NCI-H526 treated with DMSO at 0.1 percent for 48 hours (cell line): ENCODE measurements around the gene OR52K2.
"Not testable (repeated sequence)": the region's sequence is repeated elsewhere in the genome, so short reads cannot be mapped to it uniquely, and the experiment has no call there.

Experiments used
- DNase-seq: peaks from one replicate; lab custom pipeline; 2025; lab: John Stamatoyannopoulos, UW

The OR52K2 gene

DNA sequence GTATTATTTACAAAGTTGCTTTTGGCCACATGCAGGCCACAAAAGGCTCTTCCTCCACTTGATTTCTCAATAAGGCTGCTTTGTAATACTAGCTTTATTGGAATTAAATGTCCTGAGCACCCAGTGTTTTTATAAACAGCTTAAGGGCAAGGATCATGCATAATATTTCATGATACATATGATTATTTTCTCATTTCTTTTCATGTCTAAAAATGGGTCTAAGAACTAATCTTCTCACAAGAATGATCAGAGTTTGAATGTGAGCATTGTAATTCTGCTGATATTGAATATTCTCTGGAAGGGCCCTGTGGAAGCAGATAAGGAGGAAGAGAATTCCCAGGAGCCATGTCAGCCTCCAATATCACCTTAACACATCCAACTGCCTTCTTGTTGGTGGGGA lies at the start of gene OR52K2:
Gene OR52K2, plus strand, starts transcription at position 301 of the 400 bp plus-strand sequence. Its CDS starts 45 bp downstream, at position 346.
- DNase-seq = no peak

DNA sequence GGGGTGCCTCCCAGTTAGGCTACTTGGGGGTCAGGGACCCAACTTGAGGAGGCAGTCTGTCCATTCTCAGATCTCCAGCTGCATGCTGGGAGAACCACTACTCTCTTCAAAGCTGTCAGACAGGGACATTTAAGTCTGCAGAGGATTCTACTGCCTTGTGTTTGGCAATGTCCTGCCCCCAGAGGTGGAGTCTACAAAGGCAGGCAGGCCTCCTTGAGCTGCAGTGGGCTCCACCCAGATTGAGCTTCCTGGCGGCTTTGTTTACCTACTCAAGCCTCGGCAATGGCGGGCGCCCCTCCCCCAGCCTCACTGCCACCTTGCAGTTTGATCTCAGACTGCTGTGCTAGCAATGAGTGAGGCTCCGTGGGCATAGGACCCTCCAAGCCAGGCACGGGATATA lies 42.9 kb upstream of the OR52K2 start:
- DNase-seq = not testable (repeated sequence)

DNA sequence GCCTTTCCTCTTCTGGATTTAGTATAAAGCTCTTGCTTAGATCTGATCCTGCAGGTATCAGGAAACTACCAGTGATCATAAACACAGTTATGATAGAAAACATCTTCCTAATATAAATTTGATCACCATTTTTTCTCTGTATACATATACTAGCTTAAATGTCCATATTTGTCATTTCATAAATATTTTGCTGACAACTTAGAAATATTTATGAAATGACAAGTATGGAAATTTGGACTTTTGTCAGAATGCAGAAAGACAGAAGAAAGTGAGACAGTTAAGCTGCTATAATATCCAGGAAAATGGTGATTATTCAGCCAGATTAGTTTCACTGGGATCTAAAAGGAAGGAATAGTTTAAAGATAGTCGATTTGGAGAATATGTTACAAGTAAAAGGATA lies 32.8 kb upstream of the OR52K2 start:
- DNase-seq = no peak

DNA sequence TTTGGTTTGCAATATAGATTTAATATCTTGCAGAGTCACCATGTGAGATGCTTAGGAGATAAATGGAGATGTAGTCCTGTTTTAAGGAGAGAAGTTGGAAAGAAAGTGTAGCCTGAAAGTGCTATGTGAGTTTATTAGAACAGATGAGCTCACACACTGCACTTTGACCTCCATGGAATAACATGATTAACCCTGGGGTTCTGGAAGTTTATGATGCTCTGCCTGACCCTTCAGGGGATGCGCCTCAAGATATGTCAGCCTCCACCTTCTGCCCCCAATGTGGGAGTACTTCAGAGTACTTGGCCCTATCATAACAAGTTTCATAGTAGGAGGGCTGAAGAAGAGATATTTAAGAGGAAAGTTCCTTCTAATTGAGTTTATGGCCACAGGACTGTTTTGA lies 32.3 kb upstream of the OR52K2 start:
- DNase-seq = no peak

DNA sequence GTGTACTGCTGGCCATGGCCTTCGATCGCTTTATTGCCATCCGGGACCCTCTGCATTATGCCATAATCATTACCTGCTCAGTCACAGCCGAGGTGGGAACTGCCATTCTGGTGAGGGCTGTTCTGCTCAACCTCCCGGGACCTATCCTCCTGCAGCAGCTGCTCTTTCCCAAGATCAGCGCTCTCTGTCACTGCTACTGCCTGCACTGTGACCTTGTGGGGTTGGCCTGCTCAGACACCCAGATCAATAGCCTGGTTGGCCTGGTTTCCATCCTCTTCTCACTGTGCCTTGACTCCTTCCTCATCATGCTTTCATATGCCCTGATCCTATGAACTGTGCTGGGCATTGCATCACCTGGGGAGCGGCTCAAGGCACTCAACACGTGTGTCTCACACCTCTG lies 30.7 kb upstream of the OR52K2 start:
- DNase-seq = no peak

DNA sequence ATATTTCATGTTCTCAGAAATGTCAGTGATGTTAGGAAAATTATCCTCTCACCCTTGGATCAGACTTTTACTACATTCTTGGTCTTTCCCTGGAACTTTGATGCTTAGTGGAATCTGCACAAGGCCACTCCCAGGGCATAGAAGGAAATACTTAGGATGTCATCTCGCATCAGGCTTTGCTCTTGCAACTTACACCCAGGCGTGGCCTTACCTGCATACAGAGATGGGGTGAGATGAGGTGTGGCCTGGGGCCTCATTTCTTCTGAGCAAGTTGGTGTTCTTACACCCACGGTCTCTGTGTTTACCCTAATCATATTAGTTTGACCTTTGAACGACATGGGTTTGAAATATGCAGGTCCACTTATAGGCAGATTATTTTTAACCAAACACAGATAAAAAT lies 19.0 kb upstream of the OR52K2 start:
- no peak for DNase-seq

DNA sequence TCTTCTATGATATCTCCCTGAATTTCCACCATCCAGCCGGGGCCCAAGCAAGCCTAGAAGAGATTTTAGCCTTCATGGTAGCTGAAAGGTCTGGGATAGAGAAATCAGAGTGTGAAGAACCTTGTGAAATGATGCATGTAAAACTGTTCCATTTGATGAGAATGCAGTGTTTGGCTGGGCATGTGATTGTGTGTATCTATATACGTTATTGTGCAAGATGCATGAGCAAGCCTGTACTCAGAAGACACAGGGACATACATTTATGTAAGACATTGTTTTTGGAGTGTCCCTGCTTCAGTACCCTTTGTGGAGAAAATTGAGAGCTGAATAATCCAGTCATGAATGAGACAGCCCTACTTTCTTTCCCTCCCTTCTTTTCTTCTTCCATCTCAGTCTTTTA lies 15.2 kb upstream of the OR52K2 start:
- no peak for DNase-seq

DNA sequence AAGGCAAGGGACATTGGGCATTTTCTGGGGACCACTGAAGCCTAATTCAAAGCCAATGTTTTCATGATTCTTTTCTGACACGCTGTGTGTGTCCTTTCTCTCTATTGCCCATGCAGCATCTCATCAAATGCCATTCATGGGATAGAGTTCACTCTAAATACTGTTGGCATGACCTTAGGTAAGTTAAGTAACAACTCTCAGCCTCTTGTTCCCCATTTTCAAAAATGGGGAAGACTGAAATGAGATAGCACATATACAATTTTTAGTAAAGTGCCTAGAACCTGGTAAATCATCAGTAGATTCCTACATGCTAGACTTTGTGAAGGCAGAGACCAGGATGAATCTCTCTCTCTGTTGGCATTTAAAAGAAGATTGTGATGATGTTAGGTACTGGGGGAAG lies 12.7 kb upstream of the OR52K2 start:
- DNase-seq = no peak

DNA sequence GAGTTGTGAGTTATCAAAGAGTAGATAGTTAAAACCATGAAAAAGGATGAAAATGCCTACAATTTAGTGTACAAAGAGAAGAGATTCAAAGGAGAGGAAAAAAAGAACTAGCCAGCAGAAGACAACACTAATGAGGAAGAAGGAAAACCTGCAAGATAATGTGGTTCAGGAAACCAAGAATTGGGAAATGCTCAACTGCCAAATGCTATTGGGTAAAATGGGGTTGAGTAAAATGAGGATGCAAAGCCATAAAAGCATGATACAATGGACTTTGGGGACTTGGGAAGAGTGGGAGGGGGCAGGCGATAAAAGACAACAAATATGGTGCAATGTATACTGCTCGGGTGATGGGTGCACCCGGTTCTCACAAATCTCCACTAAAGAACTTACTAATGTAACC lies 7.6 kb upstream of the OR52K2 start:
- no peak for DNase-seq

DNA sequence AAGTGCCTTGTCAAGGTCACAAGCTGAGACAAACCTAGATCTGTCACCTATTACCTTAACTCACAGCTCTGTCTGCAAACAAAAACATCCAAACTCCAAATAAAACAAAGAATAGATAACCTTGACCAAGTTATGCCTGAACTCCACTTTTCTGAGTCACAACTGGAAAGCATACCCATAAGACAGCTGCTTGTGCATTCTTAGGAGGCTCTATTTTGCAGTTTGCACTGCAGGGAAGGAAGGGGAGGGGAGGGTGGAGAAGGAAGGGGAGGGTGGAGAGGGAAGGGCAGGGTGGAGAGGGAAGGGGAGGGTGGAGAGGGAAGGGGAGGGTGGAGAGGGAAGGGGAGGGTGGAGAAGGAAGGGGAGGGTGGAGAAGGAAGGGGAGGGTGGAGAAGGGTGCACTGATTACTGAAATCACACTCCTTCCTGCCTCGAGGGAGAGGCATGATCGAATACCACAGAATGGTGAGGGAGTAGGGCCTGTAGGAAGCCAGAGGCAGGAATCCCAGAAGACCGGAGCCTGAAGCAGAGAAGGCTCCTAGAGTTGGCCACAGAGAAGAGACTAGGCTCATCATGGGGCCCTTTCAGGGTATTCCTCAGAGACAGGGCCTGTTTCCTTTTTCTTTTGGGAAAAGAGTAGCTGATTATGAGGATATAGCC lies 5.7 kb upstream of the OR52K2 start:
- no peak for DNase-seq

DNA sequence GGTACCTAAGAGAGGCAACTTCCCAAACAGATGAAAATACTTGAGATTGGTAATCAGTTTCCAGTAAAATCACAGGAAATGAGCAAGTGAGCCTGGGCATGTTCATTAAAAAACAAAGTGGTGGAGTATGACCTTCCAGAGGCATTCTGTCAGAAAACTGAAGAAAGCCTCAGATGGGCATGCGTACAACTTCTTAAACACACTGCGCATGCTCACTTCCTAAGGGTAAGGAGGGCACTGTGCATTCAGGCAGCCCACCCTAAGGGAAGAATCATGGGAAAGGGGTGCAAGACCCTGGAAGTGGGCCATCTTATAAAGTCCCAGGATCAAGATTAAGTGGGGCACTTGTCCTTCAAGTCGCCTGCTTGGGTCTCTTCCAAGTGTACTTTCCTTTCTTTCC lies 4.0 kb downstream of the OR52K2 start:
- no peak for DNase-seq

DNA sequence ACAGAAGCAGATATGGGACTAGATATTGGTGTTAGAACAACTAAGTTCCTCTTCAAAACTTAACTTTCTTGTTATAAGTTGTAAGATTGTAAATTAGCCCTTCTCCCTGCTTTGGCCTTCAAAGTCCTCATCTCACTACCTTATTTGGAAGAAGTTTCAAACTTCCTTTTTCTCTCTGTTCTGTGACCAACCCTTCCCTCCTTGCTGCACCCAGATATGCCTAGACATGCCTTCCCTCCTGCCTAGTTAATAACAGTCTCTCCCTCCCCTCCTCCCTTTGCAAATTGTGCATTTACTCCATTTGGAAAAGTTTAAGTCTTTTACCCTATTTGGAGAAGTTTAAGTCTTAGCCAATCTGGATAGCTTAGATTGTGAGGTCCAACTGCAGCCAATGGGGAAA lies 4.9 kb downstream of the OR52K2 start:
- no peak for DNase-seq

DNA sequence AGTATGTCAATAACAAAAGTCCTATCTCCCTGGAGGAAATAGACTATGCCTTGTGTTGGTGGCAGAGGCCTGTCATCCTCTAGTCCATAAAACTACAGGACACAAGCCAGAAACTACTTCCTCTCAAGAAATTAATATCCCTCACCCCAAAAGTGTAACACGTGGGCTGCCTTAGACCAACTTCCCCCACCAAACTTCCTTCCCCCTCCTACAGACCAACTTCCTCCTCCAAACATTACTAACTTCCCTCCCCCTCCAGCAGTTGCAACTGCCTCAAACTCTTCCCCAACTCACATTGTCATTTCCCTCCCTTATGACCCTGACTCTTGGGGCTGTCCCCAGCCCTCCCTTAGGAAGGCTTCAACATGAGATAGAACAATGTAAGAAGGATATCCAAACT lies 6.3 kb downstream of the OR52K2 start:
- no peak for DNase-seq

DNA sequence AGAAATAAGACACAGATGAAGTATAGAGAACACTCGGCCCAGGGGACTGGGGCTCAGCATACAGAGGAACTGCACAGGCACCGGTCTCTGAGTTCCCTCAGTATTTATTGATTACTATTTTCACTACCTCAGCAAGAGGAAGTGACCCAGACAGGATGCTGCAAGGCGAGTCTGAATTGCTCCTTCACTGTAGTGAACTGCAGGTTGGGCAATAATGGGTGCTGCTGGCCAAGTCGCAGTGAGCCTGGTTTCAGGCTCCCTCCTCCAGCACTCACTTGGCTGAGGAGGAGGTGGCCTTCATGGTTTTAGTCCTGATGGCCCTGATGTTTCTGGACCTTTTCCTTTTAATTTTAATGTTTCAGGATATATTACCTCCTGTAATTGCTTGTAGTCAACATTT lies 10.4 kb downstream of the OR52K2 start:
- DNase-seq = no peak

DNA sequence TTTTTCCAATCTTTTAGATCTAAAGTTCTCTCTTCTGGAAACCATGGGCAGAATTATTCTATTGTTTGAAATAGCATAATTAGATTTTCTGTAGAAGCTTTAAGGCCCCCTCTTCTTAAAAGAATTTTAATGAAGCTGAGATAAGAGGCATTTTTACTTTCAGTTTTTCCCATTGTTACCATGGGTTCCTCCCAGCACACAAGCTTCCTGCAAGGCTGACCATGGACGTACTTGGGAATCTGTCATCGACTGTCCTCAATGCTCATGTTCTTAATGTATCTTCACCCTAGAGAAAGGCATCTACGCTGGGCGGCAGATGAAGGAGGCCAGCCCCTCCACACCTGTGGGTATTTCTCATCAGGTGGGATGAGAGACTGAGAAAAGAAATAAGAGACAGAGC lies 11.1 kb downstream of the OR52K2 start:
- DNase-seq = no peak

DNA sequence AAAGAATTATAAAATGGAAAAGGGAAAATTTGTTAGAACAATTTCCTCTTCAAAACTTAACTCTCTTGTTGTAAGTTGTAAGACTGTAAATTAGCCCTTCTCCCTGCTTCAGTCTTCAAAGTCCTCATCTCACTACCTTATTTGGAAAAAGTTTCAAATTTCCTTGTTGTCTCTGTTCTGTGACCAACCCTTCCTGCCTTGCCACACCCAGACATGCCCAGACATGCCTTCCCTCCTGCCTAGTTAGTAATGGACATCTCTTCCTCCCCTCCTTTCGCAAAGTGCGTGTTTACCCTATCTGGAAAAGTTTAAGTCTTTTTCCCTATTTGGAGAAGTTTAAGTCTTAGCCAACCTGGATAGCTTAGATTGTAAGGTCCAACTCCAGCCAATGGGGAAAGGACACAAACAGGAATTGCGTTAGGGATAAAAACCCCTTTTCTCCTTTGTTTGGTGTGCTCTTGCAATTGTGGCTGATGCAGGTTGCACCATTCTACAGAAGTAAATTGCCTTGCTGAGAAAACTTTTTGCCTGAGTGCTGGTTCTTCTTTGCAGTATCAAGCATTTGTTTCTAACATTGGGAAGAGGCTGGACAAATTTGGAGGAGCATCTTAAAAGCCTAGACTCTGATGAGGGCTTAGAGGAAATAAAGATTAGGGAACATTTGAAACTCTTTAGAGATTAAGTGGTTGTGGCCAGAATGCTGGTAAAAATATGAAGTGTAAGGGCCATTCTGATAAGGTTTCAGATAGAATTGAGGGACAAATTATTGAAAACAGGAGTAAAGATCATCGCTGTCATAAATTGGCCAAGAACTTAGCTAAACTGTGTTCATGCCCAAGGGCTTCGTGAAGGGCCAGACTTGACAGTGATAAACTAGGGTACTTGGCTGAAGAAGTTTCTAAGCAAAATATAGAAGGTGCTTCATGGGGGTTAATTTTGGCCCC lies 15.4 kb downstream of the OR52K2 start:
- DNase-seq = no peak

DNA sequence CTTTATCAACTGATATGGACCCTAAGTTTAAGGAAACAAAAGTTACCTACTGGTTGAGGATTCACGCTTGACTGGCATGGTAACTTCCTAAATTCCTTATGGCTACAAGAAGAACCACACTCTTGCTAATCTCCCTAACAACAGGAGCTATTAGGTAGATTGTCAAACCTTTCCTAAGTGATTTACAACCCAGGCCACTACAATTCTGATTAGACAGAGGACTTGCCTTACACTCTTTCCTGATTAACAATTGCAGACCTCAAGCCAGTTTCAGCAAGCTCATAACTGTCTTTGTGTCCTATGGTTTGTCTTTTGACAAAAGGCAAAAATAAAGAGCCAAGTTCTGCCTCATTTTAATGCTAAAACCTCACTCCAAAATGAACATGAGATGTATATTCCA lies 16.3 kb downstream of the OR52K2 start:
- no peak for DNase-seq

DNA sequence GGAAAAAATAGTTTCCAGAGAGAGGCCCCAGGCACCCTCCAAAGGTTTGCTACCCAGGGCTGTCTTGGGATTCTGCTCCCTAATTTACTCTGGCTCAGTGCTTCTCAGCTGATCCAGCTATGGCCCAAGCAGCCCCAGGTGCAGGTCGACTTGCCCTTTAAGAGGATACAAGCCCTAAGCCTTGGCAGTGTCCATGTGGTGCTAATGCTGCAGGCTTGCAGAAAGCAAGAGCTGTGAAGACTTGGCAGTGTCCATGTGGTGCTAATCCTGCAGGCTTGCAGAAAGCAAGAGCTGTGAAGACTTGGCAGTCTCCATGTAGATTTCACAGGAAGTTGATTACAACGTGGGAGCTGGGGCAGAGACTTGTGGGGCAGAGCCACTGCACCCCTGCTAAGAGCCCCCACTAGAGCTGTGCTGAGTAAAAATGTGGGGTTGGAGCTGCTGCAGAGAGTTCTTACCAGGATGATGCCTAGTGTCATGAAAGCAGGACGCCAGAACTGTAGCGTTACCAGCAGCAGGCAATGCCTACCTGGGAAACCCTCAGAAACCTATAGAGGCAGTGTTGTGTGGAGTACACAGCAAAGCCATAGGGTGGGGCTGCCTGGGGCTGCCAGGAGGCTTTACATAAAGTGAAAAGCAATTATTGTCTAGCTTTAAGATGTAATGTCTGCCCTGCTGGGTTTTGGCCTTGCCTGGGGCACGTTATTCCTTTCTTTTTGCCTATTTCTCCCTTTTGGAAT lies 17.2 kb downstream of the OR52K2 start:
- no peak for DNase-seq

DNA sequence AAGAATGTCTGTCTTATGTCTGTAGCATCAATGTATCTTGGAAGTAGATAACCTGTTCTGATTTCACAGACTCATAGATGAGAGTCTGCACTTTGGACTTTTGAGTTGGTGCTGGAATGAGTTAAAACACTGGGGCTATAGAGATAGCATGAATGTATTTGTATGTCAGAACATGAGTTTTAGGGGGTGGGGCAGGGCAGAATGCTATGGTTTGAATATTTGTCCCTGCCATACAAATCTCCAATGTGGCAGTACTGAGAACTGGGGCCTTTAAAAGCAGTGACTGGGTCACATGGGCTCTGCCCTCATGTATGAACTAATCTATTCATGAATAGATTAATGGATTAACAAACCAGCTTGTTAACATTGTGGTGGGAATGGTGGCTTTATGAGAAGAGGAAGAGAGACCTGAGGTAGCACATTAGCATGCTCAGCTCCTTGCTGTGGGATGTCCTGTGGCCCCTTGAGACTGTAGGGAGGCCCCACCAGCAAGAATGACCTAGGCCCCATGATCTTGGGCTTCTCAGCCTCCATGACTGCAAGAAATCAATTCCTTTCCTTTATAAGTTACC lies 17.9 kb downstream of the OR52K2 start:
- DNase-seq = no peak

DNA sequence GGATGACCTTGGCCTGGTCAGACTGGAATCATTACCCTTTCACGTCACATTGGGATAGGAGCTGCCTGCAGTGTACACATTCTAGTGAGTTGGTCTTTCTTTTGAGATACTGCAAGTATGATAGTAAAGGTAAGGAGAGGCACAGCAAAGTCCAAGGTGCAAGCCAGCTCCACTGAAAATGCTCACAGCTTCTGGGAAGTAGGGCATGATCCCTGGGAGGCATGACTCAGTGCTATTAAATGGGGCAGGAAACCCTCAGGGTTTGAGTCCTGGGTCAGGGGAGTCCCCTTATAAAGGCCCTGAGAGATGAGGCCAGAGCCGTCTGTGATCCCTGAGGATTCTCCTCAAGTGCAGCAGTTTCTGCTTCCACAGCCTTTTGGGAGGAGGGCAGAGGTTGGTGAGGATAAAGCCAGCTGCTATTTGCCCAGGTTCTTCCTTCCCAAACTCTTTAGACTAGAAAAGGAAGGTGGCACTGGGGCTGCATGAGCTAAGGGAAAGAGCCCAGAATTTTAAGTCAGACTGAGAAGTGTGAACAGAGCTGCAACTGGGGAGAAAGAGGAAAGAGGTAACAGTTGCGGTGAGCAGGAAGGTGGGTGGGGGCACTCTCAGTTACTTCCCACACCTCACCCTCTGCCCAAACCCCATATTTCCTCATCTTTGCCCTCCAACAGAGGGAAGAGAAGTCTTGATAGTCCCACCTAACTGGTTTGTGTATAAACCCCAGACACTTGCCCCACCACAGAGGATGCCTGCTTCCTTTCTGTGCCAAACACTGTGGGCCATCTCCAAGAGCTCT lies 18.9 kb downstream of the OR52K2 start:
- DNase-seq = no peak

DNA sequence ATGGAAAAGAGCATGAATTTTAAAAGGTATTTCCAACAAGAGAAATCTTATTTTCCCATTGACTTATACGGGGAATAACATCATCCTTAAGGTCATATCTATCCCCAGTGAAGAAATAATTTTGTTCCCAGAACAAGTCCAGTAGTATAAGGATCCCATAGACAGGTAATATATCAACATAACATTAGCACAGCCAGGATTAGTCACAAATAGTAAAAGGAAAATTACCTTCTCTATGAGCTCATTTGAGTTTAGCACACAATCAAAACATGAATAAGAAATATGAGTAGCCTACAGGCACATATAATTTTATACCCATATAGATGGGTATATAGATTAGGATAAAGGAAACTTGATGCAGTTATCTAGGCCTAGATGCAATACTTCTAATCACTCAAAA lies 30.5 kb downstream of the OR52K2 start:
- no peak for DNase-seq
